Stimulated activated CD4-positive, alpha-beta T cell treated with anti-CD3 and anti-CD28 coated beads, Interleukin-4, amount 100 ng/mL, for 48 hours (primary cell): Measurements from ENCODE around the gene DENND1A.
"Not testable (repeated sequence)": the region's sequence is repeated elsewhere in the genome, so short reads cannot be mapped to it uniquely, and the experiment has no call there.

Source experiments
- DNase-seq, 2 donors: peaks; one replicate each; pipeline ENCODE4 v3.0.0-alpha.2; 2020; ENCODE audit warnings: low read depth in 2 of 2

Gene DENND1A

GRCh38 chr9:123728571-123728970, 201.4 kb downstream of the DENND1A start:
- DNase-seq: not testable (repeated sequence)

GRCh38 chr9:123727332-123727731, 202.6 kb downstream of the DENND1A start:
- no peak for DNase-seq

- DNase-seq: no peak
Observed at GRCh38 chr9:123725389-123725788, 204.5 kb downstream of the DENND1A start.

GRCh38 chr9:123724211-123724796, 205.6 kb downstream of the DENND1A start:
- DNase-seq: no peak

- DNase-seq: no peak
Observed at GRCh38 chr9:123723135-123723875, 206.6 kb downstream of the DENND1A start.

- no peak for DNase-seq
Observed at GRCh38 chr9:123722378-123722777, 207.5 kb downstream of the DENND1A start.

GRCh38 chr9:123718188-123718587, 211.7 kb downstream of the DENND1A start:
- no peak for DNase-seq

GRCh38 chr9:123717581-123718175, 212.2 kb downstream of the DENND1A start:
- DNase-seq: no peak

GRCh38 chr9:123716339-123716945, 213.5 kb downstream of the DENND1A start:
- DNase-seq: no peak

GRCh38 chr9:123715258-123715657, 214.7 kb downstream of the DENND1A start:
- no peak for DNase-seq

- DNase-seq: no peak
Observed at GRCh38 chr9:123713282-123713681, 216.6 kb downstream of the DENND1A start.

- no peak for DNase-seq
Observed at GRCh38 chr9:123712399-123712798, 217.5 kb downstream of the DENND1A start.

- DNase-seq: no peak
Observed at GRCh38 chr9:123710299-123710698, 219.6 kb downstream of the DENND1A start.

GRCh38 chr9:123702483-123702882, 227.4 kb downstream of the DENND1A start:
- DNase-seq: no peak

- DNase-seq: no peak
Observed at GRCh38 chr9:123697686-123698085, 232.2 kb downstream of the DENND1A start.

- no peak for DNase-seq
Observed at GRCh38 chr9:123696476-123696875, 233.4 kb downstream of the DENND1A start.

- DNase-seq: no peak
Observed at GRCh38 chr9:123695386-123695785, 234.5 kb downstream of the DENND1A start.

GRCh38 chr9:123691765-123692303, 238.1 kb downstream of the DENND1A start:
- no peak for DNase-seq

GRCh38 chr9:123689701-123690428, 240.1 kb downstream of the DENND1A start:
- DNase-seq: no peak

- DNase-seq: no peak
Observed at GRCh38 chr9:123687246-123687751, 242.6 kb downstream of the DENND1A start.

GRCh38 chr9:123686829-123687192, 243.1 kb downstream of the DENND1A start:
- no peak for DNase-seq
